GM10266 (cell line): ENCODE data around the gene TRIM7.
"Not testable (repeated sequence)": the region's sequence is repeated elsewhere in the genome, so short reads cannot be mapped to it uniquely, and the experiment has no call there.

ENCODE experiments used
- DNase-seq: peaks from one replicate; pipeline ENCODE4 v3.0.0; 2012; ENCODE audit errors: extremely low spot score
- CTCF ChIP-seq: IDR thresholded peaks from 2 replicates; pipeline ENCODE4 v1.5.1; 2012; ENCODE audit warnings: mild to moderate bottlenecking, low read depth; ENCODE audit not compliant: control insufficient read depth, insufficient read depth; ENCODE audit errors: missing control alignments

Gene TRIM7

GRCh38 chr5:181173027-181173419 is 32.0 kb downstream of the TRIM7 start:
- peak; percentile 12 for TF ChIP-seq CTCF
- DNase-seq, result peak; percentile 17

- no peak for TF ChIP-seq CTCF
- DNase-seq, result no peak
Measured at GRCh38 chr5:181171782-181172181, 33.2 kb downstream of the TRIM7 start.

GRCh38 chr5:181170996-181171395 is 34.0 kb downstream of the TRIM7 start:
- DNase-seq, result no peak
- no peak for TF ChIP-seq CTCF

GRCh38 chr5:181170237-181170825 is 34.7 kb downstream of the TRIM7 start:
- DNase-seq, result peak; percentile 16
- no peak for TF ChIP-seq CTCF

- not testable (repeated sequence) for DNase-seq
Measured at GRCh38 chr5:181169459-181170236, 35.3 kb downstream of the TRIM7 start.

GRCh38 chr5:181168595-181169118 is 36.3 kb downstream of the TRIM7 start:
- no peak for DNase-seq

More at GRCh38 chr5:181168595-181169118, 36.3 kb downstream of the TRIM7 start:
- TF ChIP-seq CTCF, result no peak
